NCI-H226 (cell line): ENCODE data around the gene GOLGB1.
"Not testable (repeated sequence)": the region's sequence is repeated elsewhere in the genome, so short reads cannot be mapped to it uniquely, and the experiment has no call there.

Source experiments
- DNase-seq: peaks from one replicate; pipeline ENCODE4 v3.0.0-alpha.2; 2015

Gene GOLGB1

GRCh38 chr3:121739902-121740301 lies 9.6 kb downstream of the GOLGB1 start:
- no peak for DNase-seq

GRCh38 chr3:121737644-121738043 lies 11.9 kb downstream of the GOLGB1 start:
- no peak for DNase-seq

- DNase-seq = no peak
Observed at GRCh38 chr3:121736112-121736511, 13.4 kb downstream of the GOLGB1 start.

- no peak for DNase-seq
Observed at GRCh38 chr3:121735047-121735696, 14.4 kb downstream of the GOLGB1 start.

DNA sequence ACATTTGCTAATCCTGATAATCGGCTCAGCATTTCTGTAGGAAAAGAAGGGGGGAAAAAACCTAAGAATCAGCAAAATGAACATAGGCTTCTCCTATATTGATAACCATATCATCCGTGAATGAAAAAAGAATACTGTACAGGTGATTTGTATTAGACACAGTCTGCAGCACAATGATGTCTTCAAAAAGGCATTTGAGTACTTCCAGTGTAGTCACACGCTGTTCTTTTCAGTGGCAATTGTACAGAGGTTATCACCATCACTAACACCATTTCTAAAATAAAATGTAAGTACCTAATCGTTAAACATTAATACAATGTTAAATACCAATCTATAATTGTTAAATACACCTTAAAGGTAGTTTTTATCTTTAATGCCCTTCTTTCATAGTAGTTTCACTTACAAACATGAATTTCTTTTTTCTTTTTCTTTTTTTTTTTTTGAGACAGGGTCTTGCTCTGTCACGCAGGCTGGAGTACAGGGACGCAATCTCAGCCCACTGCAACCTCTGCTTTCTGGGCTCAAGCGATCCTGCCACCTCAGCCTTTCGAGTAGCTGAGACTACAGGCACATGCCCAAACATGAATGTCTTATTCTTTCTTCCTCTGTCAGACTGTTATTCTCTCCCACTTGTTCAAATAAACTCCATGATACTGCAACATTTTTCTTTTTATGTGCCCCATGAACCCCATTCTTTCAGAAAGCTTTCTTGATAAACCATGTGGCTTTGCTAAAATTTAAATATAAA lies 18.4 kb downstream of the GOLGB1 start:
- DNase-seq = no peak

GRCh38 chr3:121724130-121724529 lies 25.4 kb downstream of the GOLGB1 start:
- DNase-seq = no peak

DNA sequence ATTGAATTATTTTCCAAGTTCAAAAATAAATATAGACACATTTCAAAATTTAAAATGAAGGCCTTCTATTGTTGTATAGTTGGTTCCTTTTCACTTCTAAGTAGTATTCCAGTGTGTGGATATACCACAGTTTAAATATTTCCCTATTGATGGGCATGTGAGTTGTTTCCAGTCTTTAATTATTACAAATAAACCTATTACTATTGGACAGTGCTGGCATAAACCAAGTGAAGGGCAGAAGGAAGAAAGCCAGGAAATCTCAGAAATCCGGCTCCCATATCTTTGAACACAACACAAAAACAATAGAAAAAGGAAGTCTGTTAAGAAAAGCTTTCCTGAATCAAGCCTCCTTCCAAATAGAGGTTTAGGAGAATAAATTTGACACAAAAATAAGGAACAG lies 26.1 kb downstream of the GOLGB1 start:
- DNase-seq = no peak

DNA sequence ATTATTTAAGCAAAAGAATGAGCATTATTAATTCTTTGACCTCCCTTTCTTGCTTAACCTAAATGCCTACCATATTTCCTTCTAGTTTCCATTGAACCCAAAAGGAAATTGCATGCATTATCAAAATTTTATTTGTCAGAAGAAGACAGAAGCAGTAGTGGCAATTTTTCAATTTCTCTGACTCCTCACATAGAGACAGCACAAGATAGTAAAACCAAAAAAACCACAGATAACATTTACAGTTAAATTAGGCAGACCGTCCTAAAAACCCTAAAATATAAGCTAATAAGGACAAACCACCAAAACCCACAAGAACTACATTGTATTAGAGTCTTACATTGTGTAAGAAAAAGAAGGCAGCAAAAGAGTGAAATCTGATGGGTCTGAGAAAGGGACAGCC lies 27.1 kb downstream of the GOLGB1 start:
- no peak for DNase-seq

DNA sequence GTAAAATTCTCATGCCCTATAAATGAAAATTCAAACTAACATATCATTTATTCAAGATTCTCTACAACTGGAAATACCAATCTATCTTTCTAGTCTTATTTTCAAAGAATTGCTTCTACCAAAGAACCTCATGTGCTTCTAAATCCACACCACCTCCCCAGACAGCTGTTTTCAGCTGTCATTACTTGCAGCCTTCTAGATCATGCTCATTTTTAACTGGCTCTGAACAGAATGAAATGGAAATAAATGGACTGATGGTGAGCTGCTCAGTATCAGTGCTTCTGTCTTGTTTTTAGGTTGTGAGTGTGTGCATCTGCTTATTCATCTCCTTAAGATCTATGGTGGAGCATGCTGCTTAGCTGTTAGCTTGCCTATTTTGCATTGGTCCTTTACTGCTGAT lies 29.4 kb downstream of the GOLGB1 start:
- DNase-seq = no peak

DNA sequence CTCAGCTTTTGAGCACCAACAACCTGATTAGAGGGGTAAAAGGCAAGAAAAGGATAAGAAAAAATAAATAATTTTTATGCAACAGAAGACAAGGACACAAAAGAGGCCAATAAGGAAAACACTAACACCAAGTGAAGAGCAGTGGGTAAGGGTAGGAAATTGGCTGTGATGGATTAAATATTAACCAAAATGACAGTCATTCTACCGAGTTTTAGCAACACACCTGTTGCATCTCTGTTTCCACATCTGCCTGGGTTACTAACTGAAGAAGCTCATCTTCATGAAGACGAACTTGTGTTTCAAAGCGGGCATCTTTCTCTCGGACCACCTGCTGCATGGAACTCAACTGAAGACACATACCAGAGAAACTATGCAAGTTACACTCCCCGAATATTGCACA lies 30.1 kb downstream of the GOLGB1 start:
- DNase-seq = no peak

- DNase-seq = no peak
Observed at GRCh38 chr3:121718205-121718846, 31.2 kb downstream of the GOLGB1 start.

- no peak for DNase-seq
Observed at GRCh38 chr3:121710347-121710746, 39.2 kb downstream of the GOLGB1 start.

DNA sequence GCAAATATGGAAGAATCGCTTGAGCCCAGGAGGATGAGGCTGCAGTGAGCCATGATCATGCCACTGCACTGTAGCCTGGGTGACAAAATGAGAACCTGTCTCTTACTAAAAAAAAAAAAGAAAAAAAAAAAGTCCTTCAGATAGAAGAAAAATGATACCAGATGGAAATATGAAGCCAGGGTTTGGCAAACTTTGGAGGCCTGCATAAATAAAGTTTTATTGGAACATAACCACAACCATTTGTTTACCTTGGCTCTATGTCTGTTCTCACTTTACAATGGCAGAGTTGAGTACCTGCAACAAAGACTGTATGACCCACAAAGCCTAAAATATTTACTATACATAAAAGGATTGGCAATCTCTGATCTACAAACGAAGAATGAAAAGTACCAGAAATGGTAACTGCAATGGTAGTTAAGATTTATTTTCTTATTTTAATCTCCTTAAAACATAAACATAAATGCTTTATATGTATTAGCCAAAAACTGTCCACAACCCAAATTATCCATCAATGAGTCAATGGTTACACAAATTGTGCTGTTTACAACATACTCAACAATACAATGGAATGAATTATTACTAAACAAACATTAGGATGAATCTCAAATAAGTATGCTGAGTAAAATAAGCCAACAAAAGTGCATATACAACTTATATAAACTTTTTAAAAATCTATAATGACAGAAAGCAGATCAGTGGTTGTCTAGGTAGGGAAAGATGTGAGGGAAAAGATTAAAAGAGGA lies 41.8 kb downstream of the GOLGB1 start:
- no peak for DNase-seq

DNA sequence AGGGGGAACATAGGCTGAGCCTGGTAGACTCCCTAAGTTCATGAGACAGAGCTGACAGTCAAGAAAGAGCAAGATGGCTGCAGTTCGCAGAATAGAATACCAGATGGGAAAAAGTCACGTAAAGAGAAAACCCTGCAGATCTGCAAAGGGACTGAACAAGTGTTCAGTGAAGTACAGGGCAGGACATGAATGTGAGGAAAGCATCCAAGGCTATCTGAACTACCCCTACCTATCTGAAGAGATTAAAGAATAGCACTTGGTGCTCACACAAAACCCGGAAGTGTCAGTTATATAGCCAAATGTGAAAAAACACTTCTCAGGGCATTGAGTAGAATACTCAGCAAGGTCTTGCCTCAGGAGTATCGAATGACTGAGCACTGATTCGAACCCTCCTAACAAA lies 44.0 kb downstream of the GOLGB1 start:
- DNase-seq = no peak

DNA sequence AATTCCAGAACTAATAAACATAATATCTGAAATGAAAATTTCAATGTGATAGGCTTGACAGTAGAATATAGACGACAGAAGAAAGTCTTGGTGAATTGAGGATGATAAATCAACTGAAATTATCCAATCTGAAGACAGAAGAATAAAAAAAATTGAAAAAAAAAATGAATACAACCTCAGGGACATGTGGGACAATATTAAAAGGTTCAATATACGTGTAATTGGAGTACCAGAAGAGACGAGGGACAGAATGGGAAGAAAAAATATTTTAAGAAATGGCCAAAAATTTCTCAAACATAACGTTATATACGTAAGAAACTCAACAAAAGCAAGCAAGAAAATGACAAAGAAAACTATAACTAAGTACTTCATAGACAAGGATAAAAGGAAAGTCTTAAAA lies 45.6 kb downstream of the GOLGB1 start:
- no peak for DNase-seq

GRCh38 chr3:121698901-121699300 lies 50.6 kb downstream of the GOLGB1 start:
- DNase-seq = no peak

GRCh38 chr3:121698476-121698875 lies 51.1 kb downstream of the GOLGB1 start:
- no peak for DNase-seq

GRCh38 chr3:121696186-121696585 lies 53.4 kb downstream of the GOLGB1 start:
- no peak for DNase-seq

- DNase-seq = no peak
Observed at GRCh38 chr3:121692010-121692699, 57.4 kb downstream of the GOLGB1 start.

DNA sequence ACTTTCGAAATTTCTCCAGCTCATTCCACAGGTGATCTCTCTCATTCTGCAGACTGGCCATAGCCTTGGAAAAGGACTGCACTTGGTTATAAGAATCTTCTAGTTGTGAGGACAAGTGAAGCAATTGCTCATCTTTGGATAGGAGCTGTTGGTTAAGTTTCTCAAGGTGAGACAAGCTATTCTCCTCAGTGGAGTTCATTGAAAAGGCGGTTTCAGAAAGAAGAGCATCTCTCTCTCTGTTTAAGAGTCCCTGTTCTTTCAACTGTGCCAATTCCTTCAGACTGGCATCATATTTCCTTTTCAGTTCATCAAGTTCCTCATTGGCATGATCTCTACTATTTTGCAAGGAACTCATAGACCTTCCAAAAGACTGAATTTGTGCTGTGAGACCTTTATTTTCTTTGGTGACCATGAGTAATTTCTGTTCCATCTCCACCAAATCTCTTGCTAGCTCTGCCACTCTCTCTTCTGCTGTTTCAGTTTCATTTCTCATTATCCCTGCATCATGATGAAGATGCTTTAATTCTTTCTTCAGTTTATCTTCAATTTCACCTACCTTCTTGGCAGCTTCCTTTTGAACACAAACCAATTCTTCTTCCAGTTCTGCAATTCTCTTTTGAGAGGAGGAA lies 58.6 kb downstream of the GOLGB1 start:
- no peak for DNase-seq

- DNase-seq = not testable (repeated sequence)
Observed at GRCh38 chr3:121688747-121689146, 60.8 kb downstream of the GOLGB1 start.

DNA sequence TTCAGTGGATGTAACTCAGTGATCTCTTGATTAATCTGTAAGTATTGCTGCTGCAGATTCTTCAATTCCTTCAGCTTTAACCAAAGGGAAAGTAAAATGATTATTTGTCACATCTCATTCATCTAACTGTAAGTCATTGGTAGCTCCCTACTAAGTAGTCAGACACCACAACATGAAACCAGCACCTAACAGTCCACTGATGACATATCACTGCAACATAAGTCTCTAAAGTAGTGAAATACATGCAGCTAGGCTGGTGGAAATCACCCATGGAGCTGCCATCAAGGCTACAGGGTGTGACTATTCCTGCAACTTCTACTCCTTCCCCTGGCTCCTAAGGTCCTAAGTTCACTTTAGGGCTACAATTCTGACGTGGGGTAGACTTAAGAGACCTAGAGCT lies 67.7 kb downstream of the GOLGB1 start:
- no peak for DNase-seq
